Tibial nerve (tissue), 4 donors: ENCODE results near the gene CLCF1.

Experiments
- EP300 ChIP-seq, 2 donors: sonication (generic); formaldehyde crosslinking; IDR thresholded peaks; one replicate each; pipeline ENCODE4 v1.6.1; 2017; ENCODE audit warnings: antibody characterized with exemption in 2 of 2, mild to moderate bottlenecking in 1 of 2
- POLR2A ChIP-seq, 2 donors: fragments of 450-650 bp; IDR thresholded peaks; one replicate each; pipeline ENCODE4 v1.6.1; 2017; ENCODE audit warnings: antibody characterized with exemption in 2 of 2, mild to moderate bottlenecking in 2 of 2, moderate library complexity in 2 of 2
- TF ChIP-seq, protein P1 (sequence below), 5 experiments: fragments of 200-600 bp in 3 of 5; fragments of 450-650 bp in 2 of 5; sonication (generic) in 3 of 5; IDR thresholded peaks; one replicate each; pipeline ENCODE4 v1.5.1; 2016 to 2019; ENCODE audit warnings: antibody characterized with exemption in 5 of 5, mild to moderate bottlenecking in 3 of 5, moderate library complexity in 2 of 5

DNA sequence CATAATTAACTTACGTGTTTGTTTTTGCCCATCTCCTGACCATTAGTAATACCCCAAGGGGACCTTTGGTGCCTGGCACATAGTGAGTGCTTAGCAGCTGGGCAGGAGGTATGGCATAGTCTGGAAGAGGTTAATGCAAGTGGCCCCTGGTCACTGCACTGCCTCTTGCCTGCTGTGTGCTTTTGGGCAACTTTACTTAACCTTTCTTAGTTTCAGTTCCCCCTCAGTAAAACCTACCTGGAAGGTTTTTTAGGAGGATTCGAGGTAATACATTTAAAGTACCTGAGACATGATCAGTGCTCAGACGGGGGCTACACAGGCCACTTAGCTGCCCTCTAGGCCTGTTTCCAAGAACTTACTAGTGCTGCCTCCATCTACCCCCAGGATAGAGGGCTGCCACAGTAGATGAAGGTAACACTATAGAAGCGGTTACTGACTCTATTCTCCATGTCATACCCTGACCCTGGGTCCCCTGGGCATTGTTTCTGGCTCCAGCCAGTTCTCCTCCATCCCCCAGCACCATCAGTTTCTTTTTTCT, 23.4 kb downstream of the CLCF1 start:
- TF ChIP-seq POLR2A (IDR thresholded peaks at IDR 0.05) (no peak), EP300 (IDR thresholded peaks at IDR 0.05) (no peak)
- TF ChIP-seq, protein P1, sequence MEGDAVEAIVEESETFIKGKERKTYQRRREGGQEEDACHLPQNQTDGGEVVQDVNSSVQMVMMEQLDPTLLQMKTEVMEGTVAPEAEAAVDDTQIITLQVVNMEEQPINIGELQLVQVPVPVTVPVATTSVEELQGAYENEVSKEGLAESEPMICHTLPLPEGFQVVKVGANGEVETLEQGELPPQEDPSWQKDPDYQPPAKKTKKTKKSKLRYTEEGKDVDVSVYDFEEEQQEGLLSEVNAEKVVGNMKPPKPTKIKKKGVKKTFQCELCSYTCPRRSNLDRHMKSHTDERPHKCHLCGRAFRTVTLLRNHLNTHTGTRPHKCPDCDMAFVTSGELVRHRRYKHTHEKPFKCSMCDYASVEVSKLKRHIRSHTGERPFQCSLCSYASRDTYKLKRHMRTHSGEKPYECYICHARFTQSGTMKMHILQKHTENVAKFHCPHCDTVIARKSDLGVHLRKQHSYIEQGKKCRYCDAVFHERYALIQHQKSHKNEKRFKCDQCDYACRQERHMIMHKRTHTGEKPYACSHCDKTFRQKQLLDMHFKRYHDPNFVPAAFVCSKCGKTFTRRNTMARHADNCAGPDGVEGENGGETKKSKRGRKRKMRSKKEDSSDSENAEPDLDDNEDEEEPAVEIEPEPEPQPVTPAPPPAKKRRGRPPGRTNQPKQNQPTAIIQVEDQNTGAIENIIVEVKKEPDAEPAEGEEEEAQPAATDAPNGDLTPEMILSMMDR (IDR thresholded peaks at IDR 0.05) = no peak
